HUDEP-2 (cell line): ENCODE data around the gene RAB25.
A peak's percentile ranks its signal among the peaks of the same experiment; 100 is the strongest.
"Not testable (repeated sequence)": the region's sequence is repeated elsewhere in the genome, so short reads cannot be mapped to it uniquely, and the experiment has no call there.

Source experiments
- DNase-seq, 76 experiments: peaks; one replicate each; lab custom pipeline; 2025; ENCODE audit not compliant: unreplicated experiment in 76 of 76; lab: John Stamatoyannopoulos, UW

Gene RAB25

GRCh38 chr1:156114919-156115513 is 54.1 kb downstream of the RAB25 start:
- peak in 28 of 76 experiments; percentile 5 to 60 (median 34) for DNase-seq

GRCh38 chr1:156115514-156116374 is 54.8 kb downstream of the RAB25 start:
- peak in 55 of 76 experiments; percentile 18 to 67 (median 41) for DNase-seq

- DNase-seq, result not testable (repeated sequence)
These were observed 55.8 kb downstream of the RAB25 start for GRCh38 chr1:156116731-156117130.

- DNase-seq, result no peak
These were observed 56.6 kb downstream of the RAB25 start for GRCh38 chr1:156117414-156118176.

GRCh38 chr1:156118177-156118868 is 57.4 kb downstream of the RAB25 start:
- DNase-seq, result peak in 22 of 76 experiments; percentile 9 to 43 (median 20)

- peak in 50 of 76 experiments; percentile 16 to 65 (median 42) for DNase-seq
These were observed 58.7 kb downstream of the RAB25 start for GRCh38 chr1:156119503-156120209.
